Keratinocyte (primary cell): ENCODE data around the gene LDLRAD4.

ENCODE experiments used
- EZH2 ChIP-seq: IDR thresholded peaks from one replicate; pipeline ENCODE4 v1.6.1; 2012; ENCODE audit warnings: inconsistent platforms, mild to moderate bottlenecking, low read length, moderate library complexity
- TF ChIP-seq, protein P1 (sequence below), 3 experiments: IDR thresholded peaks in 1 of 3; conservative IDR thresholded peaks in 1 of 3; optimal IDR thresholded peaks in 1 of 3; 2 replicates in 2 of 3; 3 replicates in 1 of 3; pipeline versions ENCODE3 to v1.5.1; 2011; ENCODE audit warnings: low read length in 3 of 3, mild to moderate bottlenecking in 3 of 3, moderate library complexity in 2 of 3, control low read depth in 1 of 3, inconsistent platforms in 1 of 3; ENCODE audit not compliant: insufficient read depth in 2 of 3; ENCODE audit errors: extremely low read depth in 1 of 3

DNA sequence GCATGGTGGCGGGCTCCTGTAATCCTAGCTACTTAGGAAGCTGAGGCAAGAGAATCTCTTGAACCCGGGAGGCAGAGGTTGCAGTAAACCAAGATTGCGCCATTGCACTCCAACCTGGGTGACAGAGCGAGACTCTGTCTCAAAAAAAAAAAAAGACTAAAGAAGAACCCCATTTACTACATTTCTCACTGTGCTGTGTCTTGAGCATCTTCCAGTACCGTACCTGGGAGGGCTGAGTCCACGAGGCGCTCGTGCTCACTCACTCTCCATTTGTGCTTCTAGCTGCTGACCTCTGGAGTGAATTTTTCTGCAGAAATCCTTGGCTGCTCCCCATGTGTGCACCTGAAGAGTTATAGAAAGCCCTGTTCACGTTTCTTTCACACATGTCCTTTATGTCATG lies 204.8 kb downstream of the LDLRAD4 start:
- TF ChIP-seq, protein P1, sequence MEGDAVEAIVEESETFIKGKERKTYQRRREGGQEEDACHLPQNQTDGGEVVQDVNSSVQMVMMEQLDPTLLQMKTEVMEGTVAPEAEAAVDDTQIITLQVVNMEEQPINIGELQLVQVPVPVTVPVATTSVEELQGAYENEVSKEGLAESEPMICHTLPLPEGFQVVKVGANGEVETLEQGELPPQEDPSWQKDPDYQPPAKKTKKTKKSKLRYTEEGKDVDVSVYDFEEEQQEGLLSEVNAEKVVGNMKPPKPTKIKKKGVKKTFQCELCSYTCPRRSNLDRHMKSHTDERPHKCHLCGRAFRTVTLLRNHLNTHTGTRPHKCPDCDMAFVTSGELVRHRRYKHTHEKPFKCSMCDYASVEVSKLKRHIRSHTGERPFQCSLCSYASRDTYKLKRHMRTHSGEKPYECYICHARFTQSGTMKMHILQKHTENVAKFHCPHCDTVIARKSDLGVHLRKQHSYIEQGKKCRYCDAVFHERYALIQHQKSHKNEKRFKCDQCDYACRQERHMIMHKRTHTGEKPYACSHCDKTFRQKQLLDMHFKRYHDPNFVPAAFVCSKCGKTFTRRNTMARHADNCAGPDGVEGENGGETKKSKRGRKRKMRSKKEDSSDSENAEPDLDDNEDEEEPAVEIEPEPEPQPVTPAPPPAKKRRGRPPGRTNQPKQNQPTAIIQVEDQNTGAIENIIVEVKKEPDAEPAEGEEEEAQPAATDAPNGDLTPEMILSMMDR (optimal IDR thresholded peaks at IDR 0.05 in 1 of 3, IDR thresholded peaks at IDR 0.05 in 1 of 3, conservative IDR thresholded peaks at IDR 0.05 in 1 of 3; ENCODE audit: extremely low read depth in 1 of 3, insufficient read depth in 2 of 3, low read length in 3 of 3): no peak
- no peak for TF ChIP-seq EZH2
